HepG2 (cell line): ENCODE measurements around the gene UBB. TPM values are rescaled to one million over a fixed set of nuclear protein-coding genes. Genes with fewer than 3 reads are reported as not detected.

Experiments used
- ATAC-seq: fragments of 200-7000 bp; cut with Tn5 transposase; 3 replicates; pipeline ENCODE4 v1.9.1; 2020; ENCODE audit warnings: mild to moderate bottlenecking, moderate library complexity
- BruUV-seq: library from RNA; stranded (reverse); fragments of 400-500 nt; replicated peaks from 2 replicates; lab custom pipeline; 2021; lab: Mats Ljungman, UMichigan
- CTCF ChIA-PET: fragments of 300-600 bp; formaldehyde crosslinking; extraction: SDS; loops from one replicate; lab custom pipeline; 2021; ENCODE audit warnings: low total read pairs, inconsistent platforms, low intra/inter-chr PET ratio; lab: Yijun Ruan, JAX
- POLR2A ChIA-PET: fragments of 350-600 bp; sonication (Branson Sonifier 250); formaldehyde crosslinking; loops from one replicate; lab custom pipeline; 2020; ENCODE audit warnings: antibody characterized with exemption, inconsistent platforms; lab: Yijun Ruan, JAX
- DNase-seq: peaks from one replicate; pipeline ENCODE4 v3.0.0-alpha.2; 2015; ENCODE audit warnings: low spot score
- FAIRE-seq: peaks from 3 replicates; lab custom pipeline; 2011; peaks lifted over from hg19 to GRCh38; lab: Jason Lieb, UNC
- H2AFZ ChIP-seq: one replicate; pipeline ENCODE4 v1.6.1; 2011; ENCODE audit warnings: low read length, inconsistent platforms
- H3K27ac ChIP-seq: fragments of 300-600 bp; 3 replicates; pipeline ENCODE4 v1.8.0; 2011; ENCODE audit warnings: mixed run types, mild to moderate bottlenecking, mixed read lengths, low read length, inconsistent platforms; ENCODE audit not compliant: insufficient read depth; ENCODE audit errors: extremely low read length
- H3K27me3 ChIP-seq, 2 experiments: fragments of 200-600 bp in 1 of 2; 2 replicates in 1 of 2; 3 replicates in 1 of 2; pipeline versions ENCODE4 v1.6.0 to v1.8.0; 2011; ENCODE audit warnings: low read length in 2 of 2, mild to moderate bottlenecking in 2 of 2, moderate library complexity in 2 of 2, inconsistent platforms in 1 of 2; ENCODE audit not compliant: insufficient read depth in 2 of 2, control insufficient read depth in 1 of 2
- H3K36me3 ChIP-seq, 2 experiments: fragments of 200-600 bp in 1 of 2; replicated peaks in 1 of 2; 2 replicates in 1 of 2; 3 replicates in 1 of 2; pipeline versions ENCODE4 v1.5.1 to v1.8.0; 2011; ENCODE audit warnings: low read length in 2 of 2, inconsistent platforms in 1 of 2; ENCODE audit not compliant: insufficient read depth in 2 of 2, control insufficient read depth in 1 of 2
- H3K4me1 ChIP-seq: 2 replicates; pipeline ENCODE4 v1.5.1; 2012; ENCODE audit warnings: low read length, inconsistent platforms; ENCODE audit not compliant: insufficient read depth
- H3K4me2 ChIP-seq: 2 replicates; pipeline ENCODE4 v1.6.0; 2011; ENCODE audit warnings: low read depth, low read length, inconsistent platforms
- H3K4me3 ChIP-seq, 3 experiments: fragments of 200-600 bp in 1 of 3; sonication (generic), shearing (Covaris generic) in 1 of 3; replicated peaks in 1 of 3; 2 replicates each; pipeline ENCODE4 v1.5.1; 2011 to 2016; ENCODE audit warnings: low read length in 3 of 3, inconsistent platforms in 2 of 3, low read depth in 2 of 3, mild to moderate bottlenecking in 2 of 3, control low read depth in 1 of 3, mixed read lengths in 1 of 3; ENCODE audit not compliant: insufficient read depth in 1 of 3
- H3K79me2 ChIP-seq: one replicate; pipeline ENCODE4 v1.6.1; 2011; ENCODE audit warnings: low read length, inconsistent platforms; ENCODE audit not compliant: insufficient read depth
- H3K9ac ChIP-seq: 2 replicates; pipeline ENCODE4 v1.6.0; 2011; ENCODE audit warnings: mild to moderate bottlenecking, low read depth, low read length, inconsistent platforms; ENCODE audit not compliant: insufficient read depth
- H3K9me3 ChIP-seq: 2 replicates; pipeline ENCODE4 v1.5.1; 2012; ENCODE audit warnings: mild to moderate bottlenecking, low read length
- H4K20me1 ChIP-seq: 2 replicates; pipeline ENCODE4 v1.6.0; 2011; ENCODE audit warnings: inconsistent platforms, mild to moderate bottlenecking, low read length, moderate library complexity; ENCODE audit not compliant: insufficient read depth
- ARNT ChIP-seq: fragments of 450-650 bp; IDR thresholded peaks from 2 replicates; pipeline ENCODE4 v1.6.1; 2017
- BRD4 ChIP-seq: sonication (generic); formaldehyde crosslinking; IDR thresholded peaks from 2 replicates; pipeline ENCODE4 v1.4.0; 2020; ENCODE audit warnings: missing genetic modification reagents
- CAMTA2 ChIP-seq: sonication (generic); formaldehyde crosslinking; IDR thresholded peaks from 2 replicates; pipeline ENCODE4 v1.4.0; 2020; ENCODE audit warnings: mild to moderate bottlenecking, missing genetic modification reagents, borderline replicate concordance
- CEBPB ChIP-seq: IDR thresholded peaks from 2 replicates; pipeline ENCODE4 v1.6.1; 2011; ENCODE audit warnings: low read depth, low read length, improper control_type of control experiment, borderline replicate concordance
- HDAC1 ChIP-seq: sonication (generic); formaldehyde crosslinking; IDR thresholded peaks from 2 replicates; pipeline ENCODE4 v1.5.1; 2020; ENCODE audit warnings: mild to moderate bottlenecking, missing genetic modification reagents
- JUND ChIP-seq: sonication (generic); formaldehyde crosslinking; IDR thresholded peaks from 2 replicates; pipeline ENCODE4 v1.8.0; 2022; ENCODE audit warnings: mild to moderate bottlenecking, missing genetic modification reagents
- KDM5B ChIP-seq: sonication (generic); formaldehyde crosslinking; IDR thresholded peaks from 2 replicates; pipeline ENCODE4 v1.4.0; 2020; ENCODE audit warnings: missing genetic modification reagents, mild to moderate bottlenecking, borderline replicate concordance
- MYC ChIP-seq: sonication (generic); formaldehyde crosslinking; IDR thresholded peaks from 2 replicates; pipeline ENCODE4 v1.9.0; 2021; ENCODE audit warnings: missing genetic modification reagents, borderline replicate concordance
- NFIB ChIP-seq: sonication (generic); formaldehyde crosslinking; IDR thresholded peaks from 2 replicates; pipeline ENCODE4 v1.9.0; 2021; ENCODE audit warnings: missing genetic modification reagents, mild to moderate bottlenecking, borderline replicate concordance
- NR2F2 ChIP-seq: IDR thresholded peaks from 2 replicates; pipeline ENCODE4 v1.6.1; 2012; ENCODE audit warnings: low read depth, inconsistent platforms, borderline replicate concordance
- PHF5A ChIP-seq: IDR thresholded peaks from one replicate; pipeline ENCODE4 v1.6.1; 2018; ENCODE audit warnings: low read depth, missing genetic modification reagents; ENCODE audit not compliant: unreplicated experiment
- RBAK ChIP-seq: sonication (generic); formaldehyde crosslinking; IDR thresholded peaks from 2 replicates; pipeline ENCODE4 v1.5.1; 2020; ENCODE audit warnings: mild to moderate bottlenecking, missing genetic modification reagents
- REPIN1 ChIP-seq: sonication (generic); formaldehyde crosslinking; IDR thresholded peaks from 2 replicates; pipeline ENCODE4 v1.8.0; 2022; ENCODE audit warnings: missing genetic modification reagents, low read depth, mild to moderate bottlenecking, borderline replicate concordance
- RFX1 ChIP-seq: fragments of 450-650 bp; IDR thresholded peaks from 2 replicates; pipeline ENCODE4 v1.6.1; 2017
- SATB2 ChIP-seq: sonication (generic); formaldehyde crosslinking; IDR thresholded peaks from 2 replicates; pipeline ENCODE4 v1.5.0; 2020; ENCODE audit warnings: missing genetic modification reagents
- SYNCRIP ChIP-seq: fragments of 200-400 bp; formaldehyde crosslinking; IDR thresholded peaks from 2 replicates; pipeline ENCODE4 v1.6.1; 2018; ENCODE audit warnings: mild to moderate bottlenecking, low read depth, low read length; ENCODE audit not compliant: insufficient read depth
- TAF1 ChIP-seq: sonication (generic); formaldehyde crosslinking; IDR thresholded peaks from 2 replicates; pipeline ENCODE4 v1.4.0; 2020; ENCODE audit warnings: missing genetic modification reagents
- TBL1XR1 ChIP-seq: fragments of 150-350 bp; IDR thresholded peaks from 2 replicates; pipeline ENCODE4 v1.6.1; 2014; ENCODE audit warnings: borderline replicate concordance, low read length; ENCODE audit not compliant: partially characterized antibody
- ZNF10 ChIP-seq: sonication (generic); formaldehyde crosslinking; IDR thresholded peaks from 2 replicates; pipeline ENCODE4 v1.4.0; 2020; ENCODE audit warnings: mild to moderate bottlenecking, low read depth, missing genetic modification reagents, borderline replicate concordance
- ZNF20 ChIP-seq: sonication (generic); formaldehyde crosslinking; IDR thresholded peaks from 2 replicates; pipeline ENCODE4 v1.4.0; 2020; ENCODE audit warnings: mild to moderate bottlenecking, moderate library complexity, missing genetic modification reagents
- ZNF251 ChIP-seq: sonication (generic); formaldehyde crosslinking; IDR thresholded peaks from 2 replicates; pipeline ENCODE4 v1.9.0; 2021; ENCODE audit warnings: mild to moderate bottlenecking, missing genetic modification reagents
- ZNF441 ChIP-seq: sonication (generic); formaldehyde crosslinking; IDR thresholded peaks from 2 replicates; pipeline ENCODE4 v1.7.0; 2021; ENCODE audit warnings: missing genetic modification reagents, borderline replicate concordance
- ZNF713 ChIP-seq: sonication (generic); formaldehyde crosslinking; IDR thresholded peaks from 2 replicates; pipeline ENCODE4 v1.4.0; 2020; ENCODE audit warnings: mild to moderate bottlenecking, missing genetic modification reagents
- WGBS: methylation state at CpG from one replicate; pipeline ENCODE4 v1.1.6; 2017; ENCODE audit warnings: low lambda C conversion rate; 5-methylcytosine and 5-hydroxymethylcytosine counted together
- in situ Hi-C: cut with HindIII; loops from 2 replicates; pipeline ENCODE4 v1.10.0; 2017; ENCODE audit warnings: low pct_unique_long_range_greater_than_20kb; ENCODE audit not compliant: extremely low pct_ligation_motif_present
- intact Hi-C: fragments of 100-400 bp; cut with micrococcal nuclease; formaldehyde crosslinking; loops from one replicate; pipeline ENCODE4 v1.10.0; 2022; ENCODE audit not compliant: unreplicated experiment
- polyA plus RNA-seq, 8 experiments: library from polyadenylated mRNA; depleted of rRNA in 3 of 8; stranded (reverse) in 7 of 8; unstranded in 1 of 8; fragments of >200 nt; fragmentation: Illumina TruSeq in 4 of 8; extraction: Trizol in 4 of 8; gene quantifications; 2 replicates each; pipeline versions ENCODE4 v1.2.1 to v1.2.3, GENCODE V29; 2011 to 2016; ENCODE audit warnings: low read depth in 4 of 8, missing spikeins in 1 of 8, mixed read lengths in 1 of 8; ENCODE audit not compliant: insufficient read depth in 1 of 8
- total RNA-seq, 5 experiments: library from RNA; depleted of rRNA; stranded (reverse); fragments of >200 nt; fragmentation: Illumina TruSeq; extraction: Trizol; gene quantifications; 2 replicates each; pipeline ENCODE4 v1.2.3, GENCODE V29; 2016; ENCODE audit warnings: low read depth in 1 of 5
- TF ChIP-seq, protein P1 (sequence below): sonication (generic); formaldehyde crosslinking; IDR thresholded peaks from 2 replicates; pipeline ENCODE4 v1.8.1; 2023; ENCODE audit warnings: mild to moderate bottlenecking, missing genetic modification reagents
- TF ChIP-seq, protein P2 (sequence below): sonication (generic); formaldehyde crosslinking; IDR thresholded peaks from 2 replicates; pipeline ENCODE4 v1.4.0; 2020; ENCODE audit warnings: mild to moderate bottlenecking, missing genetic modification reagents

The UBB gene
- total and polyA plus RNA-seq, 2 of the 13 experiments (the other 11 are each of a cell fraction or from before 2014, with no cell fraction given): 1,130 to 2,066 TPM

DNA sequence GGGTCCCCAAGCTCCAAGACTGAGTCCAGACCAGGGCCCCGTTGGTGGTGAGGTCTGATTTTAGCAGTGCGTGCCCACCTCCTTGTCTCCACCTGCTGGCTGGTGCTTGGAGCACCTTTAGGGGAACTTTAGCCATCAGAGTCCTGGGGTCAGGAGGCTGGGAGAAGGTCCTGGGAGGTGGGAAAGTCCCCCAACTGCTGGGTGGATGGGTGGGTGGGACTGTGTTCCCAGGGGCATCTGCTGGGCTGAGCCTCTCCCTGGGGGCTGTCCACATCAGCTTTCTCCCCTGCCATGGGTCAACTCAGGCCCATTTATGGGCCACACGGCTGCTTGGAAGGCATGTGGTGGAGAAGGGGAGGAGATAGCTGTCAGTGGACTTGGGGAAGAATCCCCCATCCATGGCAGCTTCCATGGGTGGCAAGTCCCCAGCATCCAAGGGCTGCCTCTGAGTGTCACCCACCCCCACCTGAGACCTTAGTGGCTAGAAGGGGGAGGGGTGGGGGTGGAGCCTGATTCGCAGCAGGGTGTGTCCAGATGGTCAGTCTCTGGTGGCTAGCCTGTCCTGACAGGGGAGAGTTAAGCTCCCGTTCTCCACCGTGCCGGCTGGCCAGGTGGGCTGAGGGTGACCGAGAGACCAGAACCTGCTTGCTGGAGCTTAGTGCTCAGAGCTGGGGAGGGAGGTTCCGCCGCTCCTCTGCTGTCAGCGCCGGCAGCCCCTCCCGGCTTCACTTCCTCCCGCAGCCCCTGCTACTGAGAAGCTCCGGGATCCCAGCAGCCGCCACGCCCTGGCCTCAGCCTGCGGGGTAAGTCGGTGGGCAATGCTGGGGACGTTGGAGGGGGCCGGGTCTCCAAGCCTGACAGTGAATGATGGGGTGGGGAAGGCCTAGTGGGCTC is 34.4 kb downstream of the UBB start, which contains the start of gene TRPV2:
TRPV2 (plus strand) TSS at position 541 of the 894 bp plus-strand sequence. CDS start 2,098 bp downstream, outside the sequence.
- Histone ChIP-seq H3K9ac (peak within 1 kb of the TSS; percentile 68), H3K27me3 (no peaks in the 10 kb centered on the region), H4K20me1 (no peaks in the 10 kb centered on the region), H3K4me2 (peak within 1 kb of the TSS; percentile 67), H3K9me3 (no peaks in the 10 kb centered on the region), H3K4me3 (peak within 1 kb of the TSS; percentile 62 to 78 (median 74)), H3K36me3 (no peaks in the 10 kb centered on the region), H3K79me2 (no peaks in the 10 kb centered on the region), H3K4me1 (peaks cover 53% of the 10 kb centered on the region), H3K27ac (peak within 1 kb of the TSS; percentile 64), H2AFZ (no peak within 1 kb of the TSS)
- in situ Hi-C loops: loop anchor here (5.0 to 10.0 kb wide), 2 partner anchors 33 to 50 kb away; partner anchors contain the start of gene UBB
- ATAC-seq (peak; percentile 84), DNase-seq (peak; percentile 59), FAIRE-seq (peak; percentile 86)
- BruUV-seq: no TSS peak
- ChIA-PET POLR2A (interaction anchor here (0.6 to 4.2 kb wide), 16 partner anchors 12 to 130 kb away, joined by 3 to 48 read pairs (median 4); partner anchors contain the start of gene UBB), CTCF (interaction anchor here (1.1 to 2.0 kb wide), 3 partner anchors 29 to 62 kb away, joined by 3 to 15 read pairs (median 10); partner anchors contain the start of gene CENPV)
- intact Hi-C loops: loop anchor here (1.0 to 2.0 kb wide), 3 partner anchors 28 to 111 kb away; no protein-coding TSS in a partner anchor
- WGBS: 9% methylated on average over 11 of the region's 21 CpGs
- TF ChIP-seq RFX1: no peak
- TF ChIP-seq NFIB: no peak
- TF ChIP-seq REPIN1 (CRISPR knock-in tag): no peak
- TF ChIP-seq ARNT: no peak
- TF ChIP-seq CAMTA2 (CRISPR knock-in tag): no peak
- no peak for TF ChIP-seq ZNF10
- TF ChIP-seq PHF5A (CRISPR knock-in tag): no peak
- peak; percentile 58; the same call in 1 of the 2 replicates for TF ChIP-seq TAF1
- no peak for TF ChIP-seq SYNCRIP
- no peak for TF ChIP-seq SATB2 (CRISPR knock-in tag)
- no peak for TF ChIP-seq MYC (CRISPR knock-in tag)
- TF ChIP-seq JUND (CRISPR knock-in tag): no peak
- TF ChIP-seq BRD4 (CRISPR knock-in tag): no peak
- TF ChIP-seq TBL1XR1: no peak
- no peak for TF ChIP-seq ZNF713 (CRISPR knock-in tag)
- peak; percentile 56 for TF ChIP-seq HDAC1 (CRISPR knock-in tag)
- TF ChIP-seq ZNF251 (CRISPR knock-in tag): no peak
- TF ChIP-seq, protein P1, sequence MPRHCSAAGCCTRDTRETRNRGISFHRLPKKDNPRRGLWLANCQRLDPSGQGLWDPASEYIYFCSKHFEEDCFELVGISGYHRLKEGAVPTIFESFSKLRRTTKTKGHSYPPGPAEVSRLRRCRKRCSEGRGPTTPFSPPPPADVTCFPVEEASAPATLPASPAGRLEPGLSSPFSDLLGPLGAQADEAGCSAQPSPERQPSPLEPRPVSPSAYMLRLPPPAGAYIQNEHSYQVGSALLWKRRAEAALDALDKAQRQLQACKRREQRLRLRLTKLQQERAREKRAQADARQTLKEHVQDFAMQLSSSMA (CRISPR knock-in tag): no peak
- TF ChIP-seq RBAK: no peak
- no peak; the same call in 1 of the 2 replicates for TF ChIP-seq KDM5B (CRISPR knock-in tag)
- TF ChIP-seq, protein P2, sequence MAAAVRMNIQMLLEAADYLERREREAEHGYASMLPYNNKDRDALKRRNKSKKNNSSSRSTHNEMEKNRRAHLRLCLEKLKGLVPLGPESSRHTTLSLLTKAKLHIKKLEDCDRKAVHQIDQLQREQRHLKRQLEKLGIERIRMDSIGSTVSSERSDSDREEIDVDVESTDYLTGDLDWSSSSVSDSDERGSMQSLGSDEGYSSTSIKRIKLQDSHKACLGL (CRISPR knock-in tag): no peak
- no peak; the same call in 1 of the 2 replicates for TF ChIP-seq ZNF441 (CRISPR knock-in tag)
- TF ChIP-seq ZNF20: no peak
- TF ChIP-seq CEBPB: no peak
- TF ChIP-seq NR2F2: no peak
